Endothelial cell of umbilical vein (primary cell): ENCODE data around the gene KIR2DL3. TPM values are rescaled to one million over a fixed set of nuclear protein-coding genes. Genes with fewer than 3 reads are reported as not detected.

Experiments used
- BruUV-seq: library from RNA; stranded (reverse); fragments of 400-500 nt; replicated peaks from 2 replicates; lab custom pipeline; 2021; lab: Mats Ljungman, UMichigan
- CTCF ChIA-PET: fragments of 300-600, 350-600 bp; sonication (Branson Sonifier 250); formaldehyde crosslinking; loops from one replicate; lab custom pipeline; 2021; ENCODE audit warnings: antibody characterized with exemption, inconsistent platforms; lab: Charles Lee
- POLR2A ChIA-PET: fragments of 300-600, 350-600 bp; sonication (Branson Sonifier 250); formaldehyde crosslinking; loops from one replicate; lab custom pipeline; 2021; ENCODE audit warnings: antibody characterized with exemption, inconsistent platforms; lab: Charles Lee
- DNase-seq: peaks from one replicate; pipeline ENCODE4 v3.0.0-alpha.2; 2011; ENCODE audit warnings: low read depth, low spot score
- FAIRE-seq: peaks from 2 replicates; lab custom pipeline; 2011; peaks lifted over from hg19 to GRCh38; lab: Jason Lieb, UNC
- H2AFZ ChIP-seq: 2 replicates; pipeline ENCODE4 v1.6.0; 2012; ENCODE audit warnings: low read depth, low read length, control low read depth, inconsistent platforms
- H3K27ac ChIP-seq: 2 replicates; pipeline ENCODE4 v1.5.1; 2011; ENCODE audit warnings: low read depth, mild to moderate bottlenecking, control low read depth, low read length, moderate library complexity; ENCODE audit not compliant: insufficient read depth
- H3K27me3 ChIP-seq, 2 experiments: 2 replicates each; pipeline versions ENCODE4 v1.6.0 to v1.6.1; 2011; ENCODE audit warnings: low read length in 2 of 2, mixed read lengths in 1 of 2; ENCODE audit not compliant: control insufficient read depth in 2 of 2, insufficient read depth in 2 of 2
- H3K36me3 ChIP-seq, 2 experiments: 2 replicates in 1 of 2; 3 replicates in 1 of 2; pipeline ENCODE4 v1.5.1; 2011; ENCODE audit warnings: low read length in 2 of 2, mild to moderate bottlenecking in 1 of 2, moderate library complexity in 1 of 2; ENCODE audit not compliant: control insufficient read depth in 2 of 2, insufficient read depth in 2 of 2; ENCODE audit errors: extremely low read depth in 1 of 2
- H3K4me1 ChIP-seq: 3 replicates; pipeline ENCODE4 v1.5.1; 2011; ENCODE audit warnings: mild to moderate bottlenecking, low read length; ENCODE audit not compliant: control insufficient read depth, insufficient read depth; ENCODE audit errors: extremely low read depth
- H3K4me2 ChIP-seq: 2 replicates; pipeline ENCODE4 v1.6.1; 2011; ENCODE audit warnings: low read length, control low read depth, mixed read lengths; ENCODE audit not compliant: insufficient read depth
- H3K4me3 ChIP-seq, 3 experiments: fragments of 200-600 bp in 1 of 3; sonication (generic), shearing (Covaris generic) in 1 of 3; replicated peaks in 1 of 3; 2 replicates each; pipeline ENCODE4 v1.5.1; 2011 to 2016; ENCODE audit warnings: control low read depth in 3 of 3, low read length in 3 of 3, mild to moderate bottlenecking in 2 of 3, inconsistent platforms in 1 of 3, low read depth in 1 of 3, moderate library complexity in 1 of 3; ENCODE audit not compliant: insufficient read depth in 1 of 3
- H3K79me2 ChIP-seq: 2 replicates; pipeline ENCODE4 v1.6.0; 2012; ENCODE audit warnings: low read length, inconsistent platforms; ENCODE audit not compliant: control insufficient read depth, insufficient read depth
- H3K9ac ChIP-seq: replicated peaks from 2 replicates; pipeline ENCODE3; 2011; ENCODE audit warnings: low read length, control low read depth; ENCODE audit not compliant: insufficient read depth; ENCODE audit errors: extremely low read depth
- H3K9me1 ChIP-seq: replicated peaks from 3 replicates; pipeline ENCODE4 v1.6.0; 2011; ENCODE audit warnings: mild to moderate bottlenecking, low read length; ENCODE audit not compliant: control insufficient read depth, insufficient read depth; ENCODE audit errors: extremely low read depth
- H3K9me3 ChIP-seq: replicated peaks from 2 replicates; pipeline ENCODE4 v1.5.1; 2012; ENCODE audit warnings: low read length, inconsistent platforms; ENCODE audit not compliant: control insufficient read depth, insufficient read depth
- H4K20me1 ChIP-seq: replicated peaks from 2 replicates; pipeline ENCODE3; 2011; ENCODE audit warnings: mild to moderate bottlenecking, low read length; ENCODE audit not compliant: control insufficient read depth, insufficient read depth; ENCODE audit errors: extremely low read depth
- GATA2 ChIP-seq: IDR thresholded peaks from 2 replicates; pipeline ENCODE4 v1.7.0; 2011; ENCODE audit warnings: low read depth, mild to moderate bottlenecking, moderate library complexity, mixed read lengths, low read length; ENCODE audit not compliant: insufficient read length, insufficient read depth
- dilution Hi-C: fragments of 300-500 bp; cut with MboI; formaldehyde crosslinking; loops from one replicate; pipeline ENCODE4 v1.15.0; 2019; ENCODE audit warnings: low sequenced_read_pairs; ENCODE audit not compliant: extremely low pct_ligation_motif_present
- intact Hi-C: fragments of 100-400 bp; cut with micrococcal nuclease; formaldehyde crosslinking; loops from one replicate; pipeline ENCODE4 v1.10.0; 2022
- polyA plus RNA-seq, 4 experiments: library from polyadenylated mRNA; depleted of rRNA in 3 of 4; stranded (reverse) in 3 of 4; unstranded in 1 of 4; fragments of >200 nt; gene quantifications; 2 replicates each; pipeline versions ENCODE4 v1.2.1 to v1.2.3, GENCODE V29; 2011 to 2012; ENCODE audit warnings: missing spikeins in 1 of 4
- small RNA-seq: library from RNA; depleted of rRNA; stranded (forward); fragments of <200 nt; gene quantifications from one replicate; pipeline ENCODE3, GENCODE V24; 2012; ENCODE audit warnings: low replicate concordance, low read depth; ENCODE audit not compliant: insufficient read depth, insufficient read length
- total RNA-seq: library from RNA; stranded (reverse); gene quantifications from 2 replicates; pipeline ENCODE4 v1.2.3, GENCODE V29; 2021

The KIR2DL3 gene
- total and polyA plus RNA-seq, 2 donors (not counting 3 experiments of a cell fraction or from before 2014, with no cell fraction given), result not detected

GRCh38 chr19:54795758-54796157 lies 57.4 kb downstream of the KIR2DL3 start:
- Histone ChIP-seq H3K9me3 (peaks cover 3% of the 10 kb centered on the region), H3K27me3 (no peaks in the 10 kb centered on the region), H3K36me3 (no peaks in the 10 kb centered on the region), H3K4me1 (no peaks in the 10 kb centered on the region), H3K79me2 (no peaks in the 10 kb centered on the region), H3K9ac (no peak overlapping the region), H3K4me2 (no peak overlapping the region), H4K20me1 (no peaks in the 10 kb centered on the region), H3K4me3 (no peak overlapping the region), H3K27ac (no peak overlapping the region), H2AFZ (no peak overlapping the region), H3K9me1 (no peaks in the 10 kb centered on the region)
- ChIA-PET CTCF (interaction anchor here (0.9 kb wide), 1 partner anchor 122 kb away, joined by 3 read pairs; no protein-coding TSS in a partner anchor), POLR2A (no interaction called here)
- no peak for FAIRE-seq
- TF ChIP-seq GATA2, result no peak
- dilution Hi-C loops (no loop called here), intact Hi-C loops (no loop called here)
- no peak for DNase-seq
- BruUV-seq, result no TSS peak

Small RNAs within 50 kb of the gene (small RNA-seq; reads per million reads assigned to genes)
- gene AC245128.2, result not detected
- gene KIR3DP1, result not detected

Other genes with a start within 250 kb of the KIR2DL3 start
- not detected in 2 replicates for gene LAIR2, start 235.7 kb upstream of the KIR2DL3 start, total RNA-seq
- gene LAIR2, start 235.7 kb upstream of the KIR2DL3 start, polyA plus RNA-seq, result not detected in 2 replicates
- gene LILRA2, start 164.7 kb upstream of the KIR2DL3 start, total RNA-seq, result not detected in 2 replicates
- not detected in 2 replicates for gene LILRA2, start 164.7 kb upstream of the KIR2DL3 start, polyA plus RNA-seq
- gene LILRA1, start 144.9 kb upstream of the KIR2DL3 start, total RNA-seq, result not detected in 2 replicates
- gene LILRA1, start 144.9 kb upstream of the KIR2DL3 start, polyA plus RNA-seq, result not detected in 2 replicates
- gene LILRB1, start 108.0 kb upstream of the KIR2DL3 start, total RNA-seq, result not detected in 2 replicates
- gene LILRB1, start 108.0 kb upstream of the KIR2DL3 start, polyA plus RNA-seq, result not detected in 2 replicates
- gene LILRB4, start 75.5 kb upstream of the KIR2DL3 start, total RNA-seq, result not detected in 2 replicates
- gene LILRB4, start 75.5 kb upstream of the KIR2DL3 start, polyA plus RNA-seq, result not detected in 2 replicates
- gene KIR3DL3, start 14.1 kb upstream of the KIR2DL3 start, total RNA-seq, result not detected in 2 replicates
- not detected in 2 replicates for gene KIR3DL3, start 14.1 kb upstream of the KIR2DL3 start, polyA plus RNA-seq
- not detected in 2 replicates for gene KIR2DL1, start 31.3 kb downstream of the KIR2DL3 start, total RNA-seq
- not detected in 2 replicates for gene KIR2DL1, start 31.3 kb downstream of the KIR2DL3 start, polyA plus RNA-seq
- gene KIR2DL4, start 65.1 kb downstream of the KIR2DL3 start, total RNA-seq, result not detected in 2 replicates
- not detected in 2 replicates for gene KIR2DL4, start 65.1 kb downstream of the KIR2DL3 start, polyA plus RNA-seq
- not detected in 2 replicates for gene KIR3DL1, start 78.0 kb downstream of the KIR2DL3 start, total RNA-seq
- not detected in 2 replicates for gene KIR3DL1, start 78.0 kb downstream of the KIR2DL3 start, polyA plus RNA-seq
- gene KIR2DS4, start 94.2 kb downstream of the KIR2DL3 start, total RNA-seq, result not detected in 2 replicates
- gene KIR2DS4, start 94.2 kb downstream of the KIR2DL3 start, polyA plus RNA-seq, result not detected in 2 replicates
- gene KIR3DL2, start 111.9 kb downstream of the KIR2DL3 start, total RNA-seq, result not detected in 2 replicates
- not detected in 2 replicates for gene KIR3DL2, start 111.9 kb downstream of the KIR2DL3 start, polyA plus RNA-seq
- gene FCAR, start 135.7 kb downstream of the KIR2DL3 start, total RNA-seq, result not detected in 2 replicates
- gene FCAR, start 135.7 kb downstream of the KIR2DL3 start, polyA plus RNA-seq, result not detected in 2 replicates
- gene NCR1, start 167.6 kb downstream of the KIR2DL3 start, total RNA-seq, result 0.44 TPM in 1 of 2 replicates, not detected in the other
- 0.22 and 0.76 TPM in 2 replicates for gene NCR1, start 167.6 kb downstream of the KIR2DL3 start, polyA plus RNA-seq
- gene NLRP7, start 209.0 kb downstream of the KIR2DL3 start, total RNA-seq, result not detected in 2 replicates
- not detected in 2 replicates for gene NLRP7, start 209.0 kb downstream of the KIR2DL3 start, polyA plus RNA-seq
- 7.2 and 12.6 TPM in 2 replicates for gene NLRP2, start 227.9 kb downstream of the KIR2DL3 start, total RNA-seq
- 4.3 and 5.9 TPM in 2 replicates for gene NLRP2, start 227.9 kb downstream of the KIR2DL3 start, polyA plus RNA-seq